ENCODE data around the gene SAMD3. TPM values are rescaled to one million over a fixed set of nuclear protein-coding genes. Genes with fewer than 3 reads are reported as not detected.

Gene SAMD3
- total and polyA plus RNA-seq, 2 of the 13 experiments (the other 11 are each of a cell fraction or from before 2014, with no cell fraction given) = not detected

DNA sequence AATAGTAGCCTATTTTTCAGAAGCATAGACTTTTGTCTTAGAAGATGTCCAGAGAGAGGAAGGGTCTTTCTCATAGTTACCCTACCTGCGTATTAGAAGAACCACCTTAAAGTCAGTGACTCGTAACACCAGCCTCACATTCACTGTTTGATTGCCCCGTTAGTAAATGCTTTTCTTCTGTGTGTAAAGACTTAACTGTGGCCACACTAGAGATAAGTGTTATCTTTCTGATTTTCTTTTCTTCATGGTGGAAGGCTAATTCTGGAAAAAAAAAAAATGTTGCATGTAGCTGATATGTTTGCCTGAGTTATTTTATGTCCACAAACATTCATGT is 83.9 kb downstream of the SAMD3 start:
- in situ Hi-C loops (cut with HindIII; ENCODE audit: extremely low pct_ligation_motif_present, low pct_unique_long_range_greater_than_20kb) = no loop called here
- H3K27ac ChIP-seq (ENCODE audit: extremely low read length, insufficient read depth, low read length) = no peak overlapping the region
- TF ChIP-seq, protein P1, sequence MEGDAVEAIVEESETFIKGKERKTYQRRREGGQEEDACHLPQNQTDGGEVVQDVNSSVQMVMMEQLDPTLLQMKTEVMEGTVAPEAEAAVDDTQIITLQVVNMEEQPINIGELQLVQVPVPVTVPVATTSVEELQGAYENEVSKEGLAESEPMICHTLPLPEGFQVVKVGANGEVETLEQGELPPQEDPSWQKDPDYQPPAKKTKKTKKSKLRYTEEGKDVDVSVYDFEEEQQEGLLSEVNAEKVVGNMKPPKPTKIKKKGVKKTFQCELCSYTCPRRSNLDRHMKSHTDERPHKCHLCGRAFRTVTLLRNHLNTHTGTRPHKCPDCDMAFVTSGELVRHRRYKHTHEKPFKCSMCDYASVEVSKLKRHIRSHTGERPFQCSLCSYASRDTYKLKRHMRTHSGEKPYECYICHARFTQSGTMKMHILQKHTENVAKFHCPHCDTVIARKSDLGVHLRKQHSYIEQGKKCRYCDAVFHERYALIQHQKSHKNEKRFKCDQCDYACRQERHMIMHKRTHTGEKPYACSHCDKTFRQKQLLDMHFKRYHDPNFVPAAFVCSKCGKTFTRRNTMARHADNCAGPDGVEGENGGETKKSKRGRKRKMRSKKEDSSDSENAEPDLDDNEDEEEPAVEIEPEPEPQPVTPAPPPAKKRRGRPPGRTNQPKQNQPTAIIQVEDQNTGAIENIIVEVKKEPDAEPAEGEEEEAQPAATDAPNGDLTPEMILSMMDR (CRISPR knock-in tag; IDR thresholded peaks at IDR 0.05) = no peak
- TF ChIP-seq ZNF709 (CRISPR knock-in tag; IDR thresholded peaks at IDR 0.05) (no peak), TCF7 (IDR thresholded peaks at IDR 0.05; ENCODE audit: low read depth) (no peak), MLLT10 (CRISPR knock-in tag; IDR thresholded peaks at IDR 0.05) (no peak), ZNF260 (CRISPR knock-in tag; IDR thresholded peaks at IDR 0.05; ENCODE audit: borderline replicate concordance, low read depth) (no peak), ZNF251 (CRISPR knock-in tag; IDR thresholded peaks at IDR 0.05) (no peak), SALL1 (CRISPR knock-in tag; IDR thresholded peaks at IDR 0.05) (no peak), CBX5 (CRISPR knock-in tag; IDR thresholded peaks at IDR 0.05; ENCODE audit: borderline replicate concordance) (no peak)
- H4K20me1 ChIP-seq (ENCODE audit: insufficient read depth, low read length) = no peaks in the 10 kb centered on the region
- no peaks in the 10 kb centered on the region for H3K79me2 ChIP-seq (ENCODE audit: insufficient read depth, low read length)
- no peak for ATAC-seq
- CTCF ChIA-PET (ENCODE audit: low intra/inter-chr PET ratio, low total read pairs) = no interaction called here
- POLR2A ChIA-PET = no interaction called here
- no peaks in the 10 kb centered on the region for H3K36me3 ChIP-seq (replicated peaks in 1 of 2; ENCODE audit: control insufficient read depth in 1 of 2, insufficient read depth in 2 of 2, low read length in 2 of 2)
- H3K27me3 ChIP-seq (ENCODE audit: control insufficient read depth in 1 of 2, insufficient read depth in 2 of 2, low read length in 2 of 2) = no peaks in the 10 kb centered on the region
- no peak overlapping the region for H3K4me2 ChIP-seq (ENCODE audit: low read depth, low read length)
- no peak overlapping the region for H3K9ac ChIP-seq (ENCODE audit: insufficient read depth, low read depth, low read length)
- BruUV-seq (replicated peaks) = no TSS peak
- intact Hi-C loops (cut with micrococcal nuclease; ENCODE audit: unreplicated experiment) = loop anchor here (10.0 kb wide), 1 partner anchor 146 kb away; no protein-coding TSS in a partner anchor
- 53% methylated on average over 3 of the region's 3 CpGs for WGBS (ENCODE audit: low lambda C conversion rate)
- no peak overlapping the region for H3K4me3 ChIP-seq (replicated peaks in 1 of 3; ENCODE audit: insufficient read depth in 1 of 3, low read depth in 2 of 3, low read length in 3 of 3)
- no peak for DNase-seq (ENCODE audit: low spot score)
- H2AFZ ChIP-seq (ENCODE audit: low read length) = no peak overlapping the region
- no peaks in the 10 kb centered on the region for H3K4me1 ChIP-seq (ENCODE audit: insufficient read depth, low read length)
- H3K9me3 ChIP-seq (ENCODE audit: low read length) = no peaks in the 10 kb centered on the region
- FAIRE-seq = no peak
